GM19023 (cell line): ENCODE data around the gene HRH2.

Experiments
- ATAC-seq: cut with Tn5 transposase; IDR thresholded peaks from one replicate; pipeline ENCODE4 v1.9.1; 2021; ENCODE audit warnings: mild to moderate bottlenecking, moderate library complexity; ENCODE audit not compliant: unreplicated experiment

The HRH2 gene

DNA sequence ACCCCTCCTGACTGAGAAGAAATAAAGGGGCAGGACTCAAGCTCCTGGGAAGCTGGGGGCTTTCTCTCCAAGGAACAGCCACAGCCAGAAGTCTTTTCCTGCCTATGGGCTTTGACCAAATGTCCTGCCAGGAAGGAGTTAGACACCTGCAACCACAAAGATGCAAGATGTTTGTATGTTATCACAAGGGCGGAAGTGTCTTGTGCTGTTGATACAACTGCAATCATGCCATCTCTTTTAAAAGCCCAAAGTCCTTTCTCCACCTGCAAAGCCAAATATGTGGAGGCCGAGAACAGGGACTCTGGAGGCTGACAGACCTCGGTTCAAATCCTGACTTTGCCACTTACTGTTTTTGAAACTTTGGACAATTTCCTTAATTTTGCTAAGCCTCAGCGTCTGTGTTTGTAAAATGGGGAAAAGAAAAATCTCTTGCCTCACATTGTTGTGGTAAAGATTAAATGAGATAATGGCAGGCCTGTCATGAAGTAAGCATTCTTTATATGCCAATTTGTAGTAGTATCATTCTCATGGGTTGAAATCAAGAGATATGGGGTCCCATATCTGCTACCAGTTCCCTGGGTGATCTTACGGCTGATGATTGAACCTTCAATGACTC lies 17.0 kb downstream of the HRH2 start:
- ATAC-seq, result no peak

DNA sequence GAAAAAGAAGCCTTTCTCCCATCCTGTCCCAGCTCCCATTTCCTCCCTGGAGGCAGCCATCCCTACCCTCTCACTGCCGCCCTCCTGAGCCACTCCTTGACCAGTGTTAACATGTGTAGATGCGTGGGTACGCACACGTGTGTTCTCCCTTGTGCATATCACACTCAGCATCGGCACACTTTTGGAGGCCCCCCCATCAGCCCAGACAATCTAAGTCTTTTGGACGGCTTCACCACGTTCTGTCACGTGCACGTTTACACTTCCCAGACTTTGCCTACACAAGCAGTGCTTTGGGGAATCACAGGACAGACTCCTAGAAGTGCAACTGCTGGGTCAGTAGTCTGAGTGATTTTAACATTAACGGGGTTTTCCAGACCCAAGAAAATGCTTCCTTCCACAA lies 18.0 kb downstream of the HRH2 start:
- no peak for ATAC-seq

DNA sequence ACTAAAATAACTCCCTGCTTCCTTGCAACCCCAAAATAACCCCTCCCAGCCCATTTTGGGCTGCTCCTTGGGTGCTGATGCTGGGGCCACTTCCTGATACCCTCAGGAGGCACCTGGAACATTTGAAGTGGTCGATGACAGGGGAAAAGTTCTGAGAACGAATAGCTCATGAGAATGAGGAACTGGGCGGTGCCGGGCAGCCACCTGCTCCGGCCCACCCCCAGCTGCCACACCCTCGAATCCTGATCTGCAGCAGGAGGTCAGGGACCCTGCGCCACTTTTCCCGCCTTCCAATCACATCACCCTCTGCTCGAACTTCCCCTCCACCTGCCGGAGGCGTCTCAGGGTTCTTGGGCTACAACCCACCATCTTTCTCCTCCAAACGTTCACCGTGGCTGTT lies 19.7 kb downstream of the HRH2 start:
- ATAC-seq, result no peak

GRCh38 chr5:175678074-175678473 lies 20.2 kb downstream of the HRH2 start:
- no peak for ATAC-seq

DNA sequence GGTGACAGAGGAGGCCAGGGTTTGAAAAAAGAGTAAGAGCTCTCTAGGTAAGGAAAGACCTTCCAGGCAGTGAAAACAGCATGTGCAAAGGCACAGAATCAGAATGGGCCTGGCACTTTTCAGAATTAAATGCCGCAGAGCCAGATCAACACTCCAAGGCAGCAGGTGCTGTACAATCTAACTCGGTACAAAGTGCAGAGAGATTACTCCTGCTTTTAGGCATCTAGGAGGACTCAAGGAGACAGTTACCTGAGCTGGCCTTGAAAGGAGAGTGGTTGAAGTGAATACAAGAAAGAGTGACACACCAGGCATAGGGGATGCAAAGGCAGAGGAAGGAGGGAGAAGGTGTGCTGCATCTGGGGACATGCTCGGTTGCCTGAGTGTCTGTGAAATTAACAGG lies 21.5 kb downstream of the HRH2 start:
- ATAC-seq, result no peak

DNA sequence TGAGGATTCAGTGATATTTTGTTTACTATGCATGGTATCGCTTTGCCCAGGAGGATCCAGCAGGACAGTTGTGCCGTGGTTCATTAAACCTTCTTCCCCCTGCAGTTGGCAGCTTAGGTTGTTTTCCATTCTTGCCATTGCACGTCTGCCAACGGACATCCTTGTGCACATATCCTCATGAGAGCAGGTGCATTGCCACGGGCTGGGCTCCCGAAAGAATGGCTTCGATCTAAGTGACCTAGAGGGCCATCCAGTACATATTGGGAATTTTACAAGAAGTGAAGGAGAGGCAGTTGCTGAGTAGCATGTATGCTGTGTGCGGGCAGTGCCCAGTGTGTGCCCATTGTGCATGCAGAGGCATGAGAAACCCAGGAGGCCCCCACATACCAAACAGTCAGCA lies 22.1 kb downstream of the HRH2 start:
- ATAC-seq, result no peak

DNA sequence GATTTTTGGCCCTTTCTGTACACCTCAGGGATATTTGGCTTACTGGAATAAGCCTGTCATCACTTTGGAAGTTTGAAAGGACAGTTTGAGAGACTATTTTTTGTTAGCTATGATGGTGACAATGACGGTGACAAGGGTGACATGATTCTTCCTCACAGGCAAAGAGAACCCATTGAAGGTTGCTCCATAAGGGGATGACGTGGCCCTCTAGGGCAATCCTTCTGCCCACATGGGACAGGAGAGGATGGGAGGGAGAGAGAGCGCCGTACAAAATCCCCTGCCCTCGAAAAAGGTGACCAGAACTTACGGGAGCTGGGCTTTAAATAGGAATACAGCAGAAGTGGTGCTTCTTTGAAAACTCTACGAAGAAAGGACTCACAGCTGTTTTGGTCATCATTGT lies 22.6 kb downstream of the HRH2 start:
- no peak for ATAC-seq

- ATAC-seq, result no peak
Observed at GRCh38 chr5:175681045-175681967, 23.4 kb downstream of the HRH2 start.

- ATAC-seq, result no peak
Observed at GRCh38 chr5:175681968-175682340, 24.1 kb downstream of the HRH2 start.

GRCh38 chr5:175682664-175683063 lies 24.8 kb downstream of the HRH2 start:
- ATAC-seq, result no peak

DNA sequence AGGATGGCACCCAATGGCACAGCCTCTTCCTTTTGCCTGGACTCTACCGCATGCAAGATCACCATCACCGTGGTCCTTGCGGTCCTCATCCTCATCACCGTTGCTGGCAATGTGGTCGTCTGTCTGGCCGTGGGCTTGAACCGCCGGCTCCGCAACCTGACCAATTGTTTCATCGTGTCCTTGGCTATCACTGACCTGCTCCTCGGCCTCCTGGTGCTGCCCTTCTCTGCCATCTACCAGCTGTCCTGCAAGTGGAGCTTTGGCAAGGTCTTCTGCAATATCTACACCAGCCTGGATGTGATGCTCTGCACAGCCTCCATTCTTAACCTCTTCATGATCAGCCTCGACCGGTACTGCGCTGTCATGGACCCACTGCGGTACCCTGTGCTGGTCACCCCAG lies 25.4 kb downstream of the HRH2 start:
- no peak for ATAC-seq

GRCh38 chr5:175683921-175684320 lies 26.1 kb downstream of the HRH2 start:
- no peak for ATAC-seq

GRCh38 chr5:175684931-175685330 lies 27.1 kb downstream of the HRH2 start:
- no peak for ATAC-seq

GRCh38 chr5:175685701-175686350 lies 28.0 kb downstream of the HRH2 start:
- ATAC-seq, result no peak

- ATAC-seq, result no peak
Observed at GRCh38 chr5:175686396-175686795, 28.5 kb downstream of the HRH2 start.

- ATAC-seq, result no peak
Observed at GRCh38 chr5:175686826-175687225, 29.0 kb downstream of the HRH2 start.

- no peak for ATAC-seq
Observed at GRCh38 chr5:175687231-175687701, 29.4 kb downstream of the HRH2 start.

DNA sequence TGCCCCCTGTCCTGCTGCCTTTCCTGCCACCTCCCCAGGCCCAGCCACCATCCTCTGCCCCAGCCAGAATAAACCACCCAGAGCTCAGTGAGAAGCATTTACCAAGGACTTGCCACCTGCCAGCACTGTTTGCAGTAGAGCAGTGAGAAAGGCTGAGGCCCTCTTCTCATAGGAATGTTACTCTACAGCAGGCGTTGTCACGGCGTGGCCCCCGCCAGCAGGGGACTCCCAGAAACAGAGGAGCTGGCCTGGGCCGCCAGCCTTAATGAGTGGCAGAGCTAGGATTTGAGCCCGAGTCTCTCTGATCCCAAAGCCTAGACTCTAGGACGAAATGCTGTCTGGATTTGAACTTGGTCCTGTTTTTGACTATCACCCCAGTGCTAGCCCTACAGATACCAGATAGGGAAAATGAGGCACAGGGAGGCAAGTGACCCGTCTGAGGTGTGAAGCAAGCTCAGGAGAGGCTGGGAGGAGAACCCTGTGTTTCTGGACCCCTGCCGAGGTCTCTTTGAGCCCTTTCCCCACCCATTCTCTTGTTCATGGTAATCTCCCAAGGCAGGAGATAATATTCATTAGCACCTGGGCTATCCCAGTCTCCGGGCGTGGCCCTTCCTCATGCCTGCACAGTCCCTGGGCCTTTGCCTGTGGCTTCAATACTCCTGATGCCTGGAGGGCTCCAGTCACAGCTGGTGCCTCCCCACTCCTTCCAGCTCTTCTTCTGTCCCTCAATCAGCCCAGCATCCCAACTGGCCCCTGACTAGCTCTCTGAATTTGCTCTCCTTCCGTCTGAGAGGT lies 30.7 kb downstream of the HRH2 start:
- ATAC-seq, result no peak

DNA sequence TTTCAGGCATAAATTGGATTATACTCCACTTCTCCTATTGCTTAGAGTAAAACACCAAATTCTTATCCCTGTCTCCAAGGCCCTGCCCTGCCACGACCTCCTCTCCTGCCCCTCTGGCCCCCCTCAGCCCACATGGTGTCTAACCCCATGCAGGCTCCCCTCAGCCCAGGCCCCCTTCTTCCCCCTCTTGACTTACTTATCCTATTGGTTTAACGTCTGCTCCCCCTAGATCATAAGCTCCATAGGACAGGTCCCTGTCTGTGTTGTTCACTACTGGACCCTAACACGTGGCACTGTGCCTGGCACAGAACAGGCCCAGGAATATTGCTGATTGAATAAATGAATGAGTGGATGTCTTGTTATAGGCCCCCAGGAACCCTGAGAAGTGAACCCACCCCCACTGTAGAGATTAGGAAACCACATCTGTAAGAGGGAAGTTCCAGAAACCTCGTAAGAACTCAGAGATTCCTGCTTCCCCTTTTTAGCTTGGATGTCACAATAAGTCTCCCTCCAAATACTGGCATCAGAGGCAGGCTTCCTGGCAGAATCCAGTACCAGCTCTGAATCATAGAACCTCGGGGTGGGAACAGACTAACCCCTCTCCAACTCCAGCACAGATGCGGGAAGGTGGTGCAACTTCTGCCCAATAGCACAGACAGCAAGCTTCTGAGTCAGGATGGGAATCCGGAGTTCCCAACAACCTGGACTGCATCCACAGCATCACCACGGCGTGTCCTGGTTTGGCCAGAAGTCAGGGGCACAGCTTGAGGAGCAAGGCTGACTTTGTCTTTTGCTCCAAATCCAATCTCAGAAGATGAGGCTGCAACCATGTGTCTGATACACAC lies 31.5 kb downstream of the HRH2 start:
- no peak for ATAC-seq

DNA sequence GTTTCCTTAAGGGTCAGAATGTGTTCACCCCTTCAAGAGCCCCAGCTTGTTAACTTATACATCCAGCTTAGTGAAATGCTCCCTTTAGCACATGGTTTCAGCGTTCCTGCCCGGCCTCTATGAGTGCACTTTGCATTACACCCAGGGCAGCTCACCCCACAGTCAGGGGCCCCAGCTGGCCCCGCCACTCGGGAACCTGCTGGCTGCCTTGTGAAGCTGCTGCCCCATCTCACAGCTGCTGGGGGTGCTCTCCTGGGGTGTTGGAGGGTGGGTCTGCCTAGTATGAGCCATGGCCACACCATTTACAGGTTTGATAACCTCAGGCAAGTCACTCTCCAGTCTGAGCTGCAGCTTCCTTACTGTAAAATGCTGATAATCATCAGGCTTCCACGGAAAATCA lies 32.2 kb downstream of the HRH2 start:
- ATAC-seq, result no peak
